H1 (cell line): ENCODE results near the gene SERPINB12. TPM values are rescaled to one million over a fixed set of nuclear protein-coding genes. Genes with fewer than 3 reads are reported as not detected.

Source experiments
- CTCF ChIA-PET: fragments of 300-600 bp; sonication (Branson Sonifier 250); formaldehyde crosslinking; loops from one replicate; lab custom pipeline; 2021; ENCODE audit not compliant: partially characterized antibody; lab: Charles Lee
- POLR2A ChIA-PET: fragments of 300-600 bp; sonication (Branson Sonifier 250); formaldehyde crosslinking; loops from one replicate; lab custom pipeline; 2021; ENCODE audit warnings: inconsistent platforms; ENCODE audit not compliant: partially characterized antibody; lab: Charles Lee
- DNase-seq, 2 experiments: peaks; one replicate each; pipeline versions ENCODE4 v3.0.0 to v3.0.0-alpha.2; 2010 to 2022; ENCODE audit warnings: low spot score in 2 of 2, low read depth in 1 of 2, mixed read lengths in 1 of 2
- FAIRE-seq: peaks from 2 replicates; lab custom pipeline; 2011; peaks lifted over from hg19 to GRCh38; lab: Jason Lieb, UNC
- H2AFZ ChIP-seq: 2 replicates; pipeline ENCODE4 v1.8.1; 2012; ENCODE audit warnings: low read length, inconsistent platforms
- H2AK5ac ChIP-seq: 2 replicates; pipeline ENCODE4 v1.6.1; 2013; ENCODE audit warnings: low read depth, low read length
- H2BK120ac ChIP-seq: replicated peaks from 2 replicates; pipeline ENCODE3; 2013; ENCODE audit warnings: low read depth, low read length, inconsistent platforms
- H2BK12ac ChIP-seq: 2 replicates; pipeline ENCODE4 v1.6.1; 2013; ENCODE audit warnings: low read depth, low read length
- H2BK15ac ChIP-seq: 2 replicates; pipeline ENCODE4 v1.6.1; 2013; ENCODE audit warnings: low read length
- H2BK20ac ChIP-seq: 2 replicates; pipeline ENCODE4 v1.6.1; 2013; ENCODE audit warnings: low read length
- H2BK5ac ChIP-seq: 2 replicates; pipeline ENCODE4 v1.6.1; 2013; ENCODE audit warnings: low read depth, low read length
- H3K14ac ChIP-seq: 2 replicates; pipeline ENCODE4 v1.6.1; 2013; ENCODE audit warnings: inconsistent platforms; ENCODE audit not compliant: insufficient read length
- H3K18ac ChIP-seq: 2 replicates; pipeline ENCODE4 v1.6.1; 2013; ENCODE audit warnings: low read length; ENCODE audit errors: extremely low read depth
- H3K23ac ChIP-seq: 2 replicates; pipeline ENCODE4 v1.6.1; 2013; ENCODE audit warnings: inconsistent platforms; ENCODE audit not compliant: insufficient read length
- H3K23me2 ChIP-seq: 2 replicates; pipeline ENCODE4 v1.6.1; 2013; ENCODE audit warnings: low read depth, low read length
- H3K27ac ChIP-seq: 2 replicates; pipeline ENCODE4 v1.6.1; 2011; ENCODE audit warnings: low read depth, low read length, inconsistent platforms
- H3K27me3 ChIP-seq, 4 experiments: replicated peaks in 1 of 4; 1 replicate in 1 of 4; 2 replicates in 3 of 4; pipeline versions ENCODE4 v1.6.1 to v1.8.1; 2011 to 2013; ENCODE audit warnings: low read length in 3 of 4, mild to moderate bottlenecking in 3 of 4, inconsistent platforms in 2 of 4, mixed read lengths in 2 of 4, moderate library complexity in 1 of 4; ENCODE audit not compliant: control insufficient read depth in 3 of 4, insufficient read depth in 3 of 4; ENCODE audit errors: extremely low read depth in 1 of 4
- H3K36me3 ChIP-seq, 4 experiments: 2 replicates each; pipeline versions ENCODE4 v1.6.1 to v1.8.1; 2011 to 2013; ENCODE audit warnings: mild to moderate bottlenecking in 4 of 4, low read length in 3 of 4, moderate library complexity in 2 of 4, control low read depth in 1 of 4, inconsistent platforms in 1 of 4; ENCODE audit not compliant: insufficient read depth in 4 of 4, control insufficient read depth in 2 of 4
- H3K4ac ChIP-seq: replicated peaks from 2 replicates; pipeline ENCODE3; 2013; ENCODE audit warnings: low read length, low read depth, mixed read lengths, inconsistent platforms; ENCODE audit not compliant: insufficient read length
- H3K4me1 ChIP-seq, 4 experiments: replicated peaks in 1 of 4; 1 replicate in 1 of 4; 2 replicates in 3 of 4; pipeline versions ENCODE4 v1.6.1 to v1.8.1; 2011 to 2013; ENCODE audit warnings: low read length in 3 of 4, inconsistent platforms in 2 of 4, mixed read lengths in 1 of 4; ENCODE audit not compliant: insufficient read depth in 4 of 4, control insufficient read depth in 3 of 4
- H3K4me2 ChIP-seq, 2 experiments: 2 replicates each; pipeline versions ENCODE4 v1.6.1 to v1.8.1; 2011 to 2013; ENCODE audit warnings: low read depth in 2 of 2, low read length in 2 of 2, control low read depth in 1 of 2, inconsistent platforms in 1 of 2, mild to moderate bottlenecking in 1 of 2; ENCODE audit not compliant: insufficient read depth in 1 of 2
- H3K4me3 ChIP-seq, 4 experiments: fragments of 200-600, 300-600 bp in 1 of 4; sonication (generic), shearing (Covaris generic), sonication (Bioruptor Twin) in 1 of 4; 2 replicates each; pipeline versions ENCODE4 v1.5.1 to v1.8.1; 2011 to 2016; ENCODE audit warnings: low read length in 4 of 4, low read depth in 3 of 4, control low read depth in 2 of 4, inconsistent platforms in 2 of 4, mild to moderate bottlenecking in 2 of 4, mixed read lengths in 1 of 4, moderate library complexity in 1 of 4; ENCODE audit not compliant: insufficient read depth in 2 of 4; ENCODE audit errors: extremely low read depth in 1 of 4
- H3K56ac ChIP-seq: replicated peaks from 2 replicates; pipeline ENCODE3; 2013; ENCODE audit warnings: low read depth, mild to moderate bottlenecking, mixed read lengths, low read length, inconsistent platforms; ENCODE audit not compliant: insufficient read length
- H3K79me1 ChIP-seq: 2 replicates; pipeline ENCODE4 v1.6.1; 2013; ENCODE audit warnings: low read depth, low read length, control low read depth
- H3K79me2 ChIP-seq, 2 experiments: 2 replicates each; pipeline versions ENCODE4 v1.6.1 to v1.8.1; 2012 to 2013; ENCODE audit warnings: low read length in 2 of 2, mild to moderate bottlenecking in 2 of 2, inconsistent platforms in 1 of 2; ENCODE audit not compliant: insufficient read depth in 2 of 2, control insufficient read depth in 1 of 2
- H3K9ac ChIP-seq, 4 experiments: replicated peaks in 1 of 4; 1 replicate in 1 of 4; 2 replicates in 3 of 4; pipeline versions ENCODE4 v1.6.1 to v1.8.1; 2011 to 2013; ENCODE audit warnings: low read depth in 3 of 4, low read length in 3 of 4, control low read depth in 2 of 4, mild to moderate bottlenecking in 2 of 4, moderate library complexity in 2 of 4, inconsistent platforms in 1 of 4; ENCODE audit errors: extremely low read depth in 1 of 4
- H3K9me3 ChIP-seq, 2 experiments: 2 replicates each; pipeline versions ENCODE4 v1.6.1 to v1.8.1; 2012 to 2013; ENCODE audit warnings: mild to moderate bottlenecking in 2 of 2, moderate library complexity in 2 of 2, control low read depth in 1 of 2, inconsistent platforms in 1 of 2, low read depth in 1 of 2, low read length in 1 of 2, mixed read lengths in 1 of 2; ENCODE audit not compliant: insufficient read depth in 2 of 2
- H4K20me1 ChIP-seq, 2 experiments: replicated peaks in 1 of 2; 2 replicates each; pipeline versions ENCODE3 to v1.8.1; 2011 to 2013; ENCODE audit warnings: inconsistent platforms in 2 of 2, low read length in 2 of 2, mild to moderate bottlenecking in 1 of 2; ENCODE audit not compliant: insufficient read depth in 2 of 2, control insufficient read depth in 1 of 2
- H4K5ac ChIP-seq: 2 replicates; pipeline ENCODE4 v1.6.1; 2013; ENCODE audit warnings: low read length, low read depth, mixed read lengths, inconsistent platforms; ENCODE audit not compliant: insufficient read length
- H4K8ac ChIP-seq: 2 replicates; pipeline ENCODE4 v1.8.0; 2013; ENCODE audit warnings: mild to moderate bottlenecking, moderate library complexity, low read length, inconsistent platforms; ENCODE audit not compliant: insufficient read depth; ENCODE audit errors: extremely low read depth
- H4K91ac ChIP-seq: replicated peaks from 2 replicates; pipeline ENCODE3; 2013; ENCODE audit warnings: low read length, mixed read lengths, inconsistent platforms; ENCODE audit not compliant: insufficient read length
- CBX5 ChIP-seq: fragments of 300-800, 300-1000 bp; sonication (generic); IDR thresholded peaks from 2 replicates; pipeline ENCODE4 v1.7.1; 2016; ENCODE audit warnings: antibody characterized with exemption, low read length, low read depth
- EZH2 ChIP-seq: fragments of 200-600 bp; sonication (generic); IDR thresholded peaks from 2 replicates; pipeline ENCODE4 v1.7.1; 2012; ENCODE audit warnings: low read depth, mild to moderate bottlenecking, moderate library complexity, low read length, inconsistent platforms; ENCODE audit not compliant: severe bottlenecking
- JUND ChIP-seq: IDR thresholded peaks from 2 replicates; pipeline ENCODE4 v1.6.1; 2011; ENCODE audit warnings: mild to moderate bottlenecking, improper control_type of control experiment, low read length
- KDM4A ChIP-seq: IDR thresholded peaks from one replicate; pipeline ENCODE4 v1.7.1; 2012; ENCODE audit warnings: low read depth, mild to moderate bottlenecking, moderate library complexity, low read length, inconsistent platforms; ENCODE audit not compliant: severe bottlenecking
- MAFK ChIP-seq: IDR thresholded peaks from 2 replicates; pipeline ENCODE4 v1.6.1; 2012; ENCODE audit warnings: low read depth, mild to moderate bottlenecking, improper control_type of control experiment, low read length
- NRF1 ChIP-seq: IDR thresholded peaks from 2 replicates; pipeline ENCODE4 v1.6.1; 2011; ENCODE audit warnings: mild to moderate bottlenecking, low read depth, low read length, improper control_type of control experiment
- PHF8 ChIP-seq: fragments of 200-600 bp; sonication (generic); conservative IDR thresholded peaks from 2 replicates; pipeline ENCODE4 v1.7.1; 2012; ENCODE audit warnings: low read depth, mild to moderate bottlenecking, inconsistent platforms, low read length, moderate library complexity
- POU5F1 ChIP-seq: IDR thresholded peaks from 2 replicates; pipeline ENCODE4 v1.6.1; 2011; ENCODE audit warnings: low read depth, mild to moderate bottlenecking, low read length, moderate library complexity
- SAP30 ChIP-seq: fragments of 300-600 bp; sonication (generic); IDR thresholded peaks from 2 replicates; pipeline ENCODE4 v1.7.1; 2012; ENCODE audit warnings: low read length, moderate library complexity, mild to moderate bottlenecking, inconsistent platforms; ENCODE audit not compliant: insufficient read depth, insufficient replicate concordance
- SIN3A ChIP-seq, 2 experiments: IDR thresholded peaks in 1 of 2; conservative IDR thresholded peaks in 1 of 2; 2 replicates each; pipeline ENCODE4 v1.6.1; 2011 to 2012; ENCODE audit warnings: low read length in 2 of 2, improper control_type of control experiment in 1 of 2, low read depth in 1 of 2, mild to moderate bottlenecking in 1 of 2
- SP2 ChIP-seq: IDR thresholded peaks from 2 replicates; pipeline ENCODE4 v1.6.1; 2012; ENCODE audit warnings: mild to moderate bottlenecking, low read length, inconsistent platforms
- SRF ChIP-seq: IDR thresholded peaks from 2 replicates; pipeline ENCODE4 v1.6.1; 2011; ENCODE audit warnings: mild to moderate bottlenecking, low read depth, low read length, moderate library complexity
- SUZ12 ChIP-seq: fragments of 200-600 bp; sonication (generic); IDR thresholded peaks from 2 replicates; pipeline ENCODE4 v1.6.1; 2012; ENCODE audit warnings: mild to moderate bottlenecking, inconsistent platforms, low read length, moderate library complexity, mixed read lengths
- TCF12 ChIP-seq: IDR thresholded peaks from 2 replicates; pipeline ENCODE4 v1.6.1; 2011; ENCODE audit warnings: low read depth, mild to moderate bottlenecking, low read length
- WGBS, 2 experiments: shearing (Covaris generic) in 1 of 2; methylation state at CpG; one replicate each; pipeline versions ENCODE4 v1.1.6 to v1.1.7; 2013 to 2015; ENCODE audit warnings: low lambda C conversion rate in 2 of 2, mixed read lengths in 2 of 2, inconsistent platforms in 1 of 2, low coverage in 1 of 2, missing lambda C conversion rate in 1 of 2; ENCODE audit not compliant: insufficient replicate concordance in 2 of 2, insufficient coverage in 1 of 2, insufficient read length in 1 of 2; ENCODE audit errors: extremely low coverage in 1 of 2, missing lambda C conversion rate in 1 of 2; 5-methylcytosine and 5-hydroxymethylcytosine counted together
- polyA plus RNA-seq, 7 experiments: library from polyadenylated mRNA; depleted of rRNA in 3 of 7; stranded (reverse) in 5 of 7; unstranded in 2 of 7; fragments of >200 nt in 5 of 7; fragments of 200-250 nt in 2 of 7; gene quantifications; 1 replicate in 5 of 7; 2 replicates in 1 of 7; 4 replicates in 1 of 7; pipeline versions ENCODE4 v1.2.1 to v1.2.3, GENCODE V29; 2011 to 2013; ENCODE audit warnings: missing spikeins in 2 of 7, mixed read lengths in 2 of 7
- total RNA-seq: library from RNA; stranded (reverse); fragmentation: NEBNext Ultra II Directional; extraction: Animal tissue kit (Norgen Biotek cat#: 25700); gene quantifications from 2 replicates; pipeline ENCODE4 v1.2.1, GENCODE V29; 2021
- TF ChIP-seq, protein P1 (sequence below): IDR thresholded peaks from 2 replicates; pipeline ENCODE4 v1.6.1; 2012; ENCODE audit warnings: inconsistent platforms

Gene SERPINB12
- total and polyA plus RNA-seq, 2 of the 8 experiments (the other 6 are each of a cell fraction or from before 2014, with no cell fraction given) = not detected

DNA sequence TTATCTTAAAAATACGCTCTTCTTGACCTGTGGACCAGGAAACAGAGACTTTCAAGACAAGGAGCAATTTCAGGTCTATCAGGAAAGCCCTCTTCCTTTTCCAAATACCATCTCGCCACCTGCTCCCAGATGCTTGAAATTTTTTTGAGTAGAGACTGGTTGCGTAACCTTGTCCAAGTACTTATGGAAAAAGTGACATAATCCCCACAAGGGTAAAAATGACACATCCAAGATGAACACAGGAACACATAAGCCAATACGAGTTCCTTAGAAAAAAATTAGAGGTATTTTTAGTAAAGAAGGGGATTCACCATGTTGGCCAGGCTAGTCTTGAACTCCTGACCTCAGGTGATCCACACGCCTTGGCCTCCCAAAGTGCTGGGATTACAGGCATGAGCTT lies 46.7 kb downstream of the SERPINB12 start:
- Histone ChIP-seq H3K27ac (no peak overlapping the region), H3K14ac (no peak overlapping the region), H3K23ac (no peak overlapping the region), H3K27me3 (no peaks in the 10 kb centered on the region), H3K9me3 (no peaks in the 10 kb centered on the region), H4K5ac (no peak overlapping the region), H3K4me3 (no peak overlapping the region), H3K4ac (no peak overlapping the region), H4K91ac (no peak overlapping the region), H3K56ac (no peak overlapping the region), H2BK120ac (no peak overlapping the region), H3K18ac (no peak overlapping the region), H3K4me1 (no peaks in the 10 kb centered on the region), H2BK5ac (no peak overlapping the region), H4K20me1 (no peaks in the 10 kb centered on the region), H3K36me3 (no peaks in the 10 kb centered on the region), H3K9ac (no peak overlapping the region), H2BK20ac (no peak overlapping the region), H3K4me2 (no peak overlapping the region), H4K8ac (no peak overlapping the region), H2AFZ (no peak overlapping the region), H3K23me2 (no peaks in the 10 kb centered on the region; the same call in 1 of the 2 replicates), H3K79me2 (no peaks in the 10 kb centered on the region), H2AK5ac (no peak overlapping the region), H3K79me1 (no peaks in the 10 kb centered on the region), H2BK15ac (no peak overlapping the region), H2BK12ac (no peak overlapping the region)
- FAIRE-seq (no peak), DNase-seq (no peak)
- CTCF ChIA-PET = interaction anchor here (1.0 to 1.5 kb wide), 2 partner anchors 12 to 188 kb away, joined by 3 read pairs; no protein-coding TSS in a partner anchor
- TF ChIP-seq SP2 (no peak), POU5F1 (no peak), JUND (no peak), EZH2 (no peak), SAP30 (no peak), MAFK (no peak), CBX5 (no peak), SIN3A (conservative IDR thresholded peaks at IDR 0.05 in 1 of 2, IDR thresholded peaks at IDR 0.05 in 1 of 2; ENCODE audit: low read depth in 1 of 2, low read length in 2 of 2) (no peak), SRF (no peak), NRF1 (no peak), KDM4A (no peak), TCF12 (no peak), SUZ12 (no peak), PHF8 (no peak)
- TF ChIP-seq, protein P1, sequence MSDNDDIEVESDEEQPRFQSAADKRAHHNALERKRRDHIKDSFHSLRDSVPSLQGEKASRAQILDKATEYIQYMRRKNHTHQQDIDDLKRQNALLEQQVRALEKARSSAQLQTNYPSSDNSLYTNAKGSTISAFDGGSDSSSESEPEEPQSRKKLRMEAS = no peak
- POLR2A ChIA-PET = no interaction called here
- WGBS, 2 experiments = 84% methylated on average over 5 of the region's 5 CpGs; no CpG with 5 or more reads in 1 of the 2 experiments
